Loucy (cell line): Measurements from ENCODE around the gene GPSM3.

ENCODE experiments used
- CTCF ChIP-seq: fragments of 200-600 bp; sonication (generic); conservative IDR thresholded peaks from 2 replicates; pipeline ENCODE4 v1.5.1; 2014; ENCODE audit warnings: mild to moderate bottlenecking, antibody characterized with exemption, low read length
- EZH2phosphoT487 ChIP-seq: fragments of 200-600 bp; IDR thresholded peaks from 2 replicates; pipeline ENCODE4 v1.6.1; 2018; ENCODE audit warnings: antibody characterized with exemption, mild to moderate bottlenecking, moderate library complexity, borderline replicate concordance

- no peak for TF ChIP-seq CTCF
- no peak for TF ChIP-seq EZH2phosphoT487
Measured at GRCh38 chr6:32226434-32226833, 34.0 kb upstream of the GPSM3 start.
